Inferior parietal cortex (tissue), 1 donor: Measurements from ENCODE around the gene F2R.
"Not testable (repeated sequence)": the region's sequence is repeated elsewhere in the genome, so short reads cannot be mapped to it uniquely, and the experiment has no call there.

Experiments
- DNase-seq: peaks from one replicate; pipeline ENCODE4 v3.0.0-alpha.2; 2016; ENCODE audit errors: extremely low spot score

F2R gene

DNA sequence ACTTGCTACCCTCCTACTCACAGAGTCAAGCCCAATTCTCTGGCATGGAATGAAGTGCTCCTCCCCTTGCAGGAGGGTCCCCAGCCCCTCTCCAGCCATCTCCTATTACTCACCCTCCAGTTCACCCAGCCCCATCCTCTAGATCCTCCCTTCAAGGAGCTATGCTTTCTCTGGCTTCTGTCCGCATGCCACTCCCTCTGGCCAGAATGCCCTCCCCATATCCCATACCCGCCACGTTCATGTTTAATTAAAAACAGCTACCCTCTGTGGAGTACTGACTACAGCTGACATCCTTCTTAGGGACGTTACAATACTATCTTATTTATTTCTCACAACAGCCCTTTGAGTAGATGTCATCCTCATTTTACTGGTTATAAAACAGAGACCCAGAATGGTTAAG lies 3.0 kb downstream of the F2R start:
- no peak for DNase-seq

DNA sequence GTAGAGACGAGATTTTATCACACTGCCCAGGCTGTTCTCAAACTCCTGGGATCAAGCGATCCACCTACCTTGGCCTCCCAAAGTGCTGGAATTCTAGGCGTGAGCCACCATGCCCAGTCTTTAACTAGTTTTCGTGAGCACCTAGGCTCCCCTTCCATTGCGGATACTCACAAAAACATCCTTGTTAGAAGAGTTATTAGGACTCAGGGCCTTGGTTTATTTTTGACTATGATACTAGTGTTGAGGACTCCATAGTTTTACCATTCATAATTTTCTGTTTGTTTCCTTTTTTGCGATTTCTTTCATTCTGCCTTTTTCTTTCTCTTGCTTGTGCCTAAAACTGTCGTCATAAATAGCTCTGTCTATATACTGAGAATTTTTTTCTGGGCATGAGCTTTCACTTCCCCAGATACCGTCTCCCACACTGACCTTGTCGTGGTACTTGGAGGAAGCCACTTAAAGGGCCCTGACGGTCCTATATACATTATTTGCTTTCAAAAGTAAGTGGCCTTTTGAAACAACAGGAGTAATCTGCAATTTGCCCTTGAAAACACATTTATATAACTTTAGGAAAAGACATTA lies 5.2 kb downstream of the F2R start:
- no peak for DNase-seq

DNA sequence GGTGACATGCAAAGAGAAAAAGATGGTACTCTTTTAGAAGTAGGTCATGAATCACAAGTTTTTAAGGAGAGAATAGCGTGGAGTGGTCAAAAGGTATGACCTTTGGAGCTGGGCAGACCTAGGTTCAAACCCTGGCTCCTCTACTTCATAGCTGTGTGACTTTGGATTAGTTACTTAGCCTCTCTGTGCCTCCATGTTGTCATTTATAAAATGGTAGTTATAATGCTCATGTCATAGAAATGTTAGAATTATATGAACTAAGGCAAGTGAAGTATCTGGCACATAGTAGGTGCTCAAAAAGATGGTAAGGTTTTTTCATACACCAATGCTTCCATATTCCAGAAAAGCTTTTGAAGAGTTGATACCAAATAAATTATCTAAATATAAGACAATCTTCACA lies 7.3 kb downstream of the F2R start:
- DNase-seq = no peak

DNA sequence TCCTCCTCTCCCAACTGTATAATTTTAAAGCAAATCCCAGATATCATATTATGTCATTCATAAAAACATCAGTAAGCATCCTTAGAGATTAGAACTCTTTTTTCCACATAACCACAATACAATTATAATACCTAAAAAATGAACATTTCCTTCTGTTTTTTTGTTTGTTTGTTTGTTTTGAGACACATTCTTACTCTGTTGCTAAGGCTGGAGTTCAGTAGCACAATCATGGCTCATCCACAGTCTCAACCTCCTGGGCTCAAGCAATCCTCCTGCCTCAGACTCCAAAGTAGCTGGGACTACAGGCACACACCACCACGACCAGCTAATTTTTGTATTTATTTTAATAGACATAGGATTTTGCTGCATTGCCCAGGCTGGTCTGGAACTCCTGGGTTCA lies 8.0 kb downstream of the F2R start:
- DNase-seq = no peak

DNA sequence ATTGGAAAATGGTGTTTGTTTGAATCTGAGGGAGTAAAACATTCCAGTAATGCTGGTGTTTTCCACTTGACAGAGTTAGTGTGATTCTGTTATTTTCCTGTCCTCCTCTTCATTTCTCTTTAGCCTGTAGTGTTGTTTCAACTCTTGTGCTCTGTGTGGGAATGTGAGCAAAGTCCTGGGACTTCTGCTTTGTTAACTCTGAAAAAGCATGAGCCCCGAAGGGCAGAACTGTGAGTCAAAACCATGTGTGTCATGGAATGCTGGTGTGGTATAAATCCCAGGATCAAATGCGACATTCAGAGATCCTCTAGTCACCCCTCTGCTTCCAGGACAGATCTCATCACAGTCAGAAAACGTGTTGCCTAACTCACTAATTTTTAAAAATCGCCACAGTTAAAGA lies 8.9 kb downstream of the F2R start:
- no peak for DNase-seq

DNA sequence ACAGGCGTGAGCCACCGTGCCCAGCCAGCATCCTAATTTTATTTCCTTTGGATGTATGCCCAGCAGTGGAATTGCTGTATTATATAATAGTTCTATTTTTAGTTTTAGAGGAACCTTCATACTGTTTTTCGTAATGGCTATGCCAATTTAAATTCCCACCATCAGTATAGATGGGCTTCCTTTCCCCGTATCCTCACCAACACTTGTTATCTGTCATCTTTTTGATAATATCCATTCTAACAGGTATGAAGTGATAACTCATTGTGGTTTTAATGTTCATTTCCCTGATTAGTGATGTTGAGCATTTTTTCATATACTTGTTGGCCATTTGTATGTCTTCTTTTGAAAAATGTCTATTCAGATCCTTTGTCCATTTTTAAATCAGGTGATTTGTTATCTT lies 13.0 kb downstream of the F2R start:
- no peak for DNase-seq

DNA sequence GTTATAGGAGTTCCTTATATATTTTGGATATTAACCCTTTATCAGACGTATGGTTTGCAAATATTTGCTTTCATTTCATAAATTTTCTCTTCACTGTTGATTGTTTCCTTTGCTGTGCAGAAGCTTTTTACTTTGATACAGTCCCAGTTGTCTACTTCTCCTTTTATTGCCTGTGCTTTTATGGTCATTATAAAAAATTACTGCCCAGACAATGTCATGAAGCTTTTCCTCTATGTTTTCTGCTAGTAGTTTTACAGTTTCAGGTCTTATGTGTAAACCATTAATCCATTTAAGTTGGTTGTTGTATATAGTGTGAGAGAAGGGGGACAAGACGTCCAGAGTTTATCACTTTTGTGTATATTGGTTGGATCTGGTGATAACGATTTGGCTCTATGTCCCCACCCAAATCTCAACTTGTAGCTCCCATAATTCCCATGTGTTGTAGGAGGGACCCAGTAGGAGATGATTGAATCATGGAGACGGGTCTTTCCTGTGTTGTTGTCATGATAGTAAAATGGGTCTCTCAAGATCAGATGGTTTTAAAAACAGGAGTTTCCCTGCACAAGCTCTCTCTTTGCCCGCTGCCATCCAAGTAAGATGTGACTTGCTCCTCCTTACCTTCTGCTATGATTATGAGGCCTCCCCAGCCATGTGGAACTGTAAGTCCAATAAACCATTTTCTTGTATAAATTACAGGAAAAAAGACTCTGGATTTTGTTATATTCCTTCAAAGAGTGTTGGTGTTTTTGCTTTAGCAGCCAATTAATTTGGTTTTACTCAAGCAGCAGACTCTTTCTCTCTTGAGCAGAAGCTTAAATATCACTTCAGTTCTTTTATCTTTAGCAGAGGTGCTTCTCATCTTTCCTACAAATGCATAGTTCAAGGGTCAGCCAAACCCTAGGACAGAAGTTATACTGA lies 13.7 kb downstream of the F2R start:
- no peak for DNase-seq

DNA sequence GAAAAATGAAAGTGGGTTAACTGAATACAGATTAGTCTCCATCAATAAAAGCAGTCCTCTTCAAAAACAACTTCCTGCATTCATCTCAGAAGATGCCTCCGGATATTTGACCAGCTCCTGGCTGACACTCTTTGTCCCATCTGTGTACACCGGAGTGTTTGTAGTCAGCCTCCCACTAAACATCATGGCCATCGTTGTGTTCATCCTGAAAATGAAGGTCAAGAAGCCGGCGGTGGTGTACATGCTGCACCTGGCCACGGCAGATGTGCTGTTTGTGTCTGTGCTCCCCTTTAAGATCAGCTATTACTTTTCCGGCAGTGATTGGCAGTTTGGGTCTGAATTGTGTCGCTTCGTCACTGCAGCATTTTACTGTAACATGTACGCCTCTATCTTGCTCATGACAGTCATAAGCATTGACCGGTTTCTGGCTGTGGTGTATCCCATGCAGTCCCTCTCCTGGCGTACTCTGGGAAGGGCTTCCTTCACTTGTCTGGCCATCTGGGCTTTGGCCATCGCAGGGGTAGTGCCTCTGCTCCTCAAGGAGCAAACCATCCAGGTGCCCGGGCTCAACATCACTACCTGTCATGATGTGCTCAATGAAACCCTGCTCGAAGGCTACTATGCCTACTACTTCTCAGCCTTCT lies 16.6 kb downstream of the F2R start:
- no peak for DNase-seq

DNA sequence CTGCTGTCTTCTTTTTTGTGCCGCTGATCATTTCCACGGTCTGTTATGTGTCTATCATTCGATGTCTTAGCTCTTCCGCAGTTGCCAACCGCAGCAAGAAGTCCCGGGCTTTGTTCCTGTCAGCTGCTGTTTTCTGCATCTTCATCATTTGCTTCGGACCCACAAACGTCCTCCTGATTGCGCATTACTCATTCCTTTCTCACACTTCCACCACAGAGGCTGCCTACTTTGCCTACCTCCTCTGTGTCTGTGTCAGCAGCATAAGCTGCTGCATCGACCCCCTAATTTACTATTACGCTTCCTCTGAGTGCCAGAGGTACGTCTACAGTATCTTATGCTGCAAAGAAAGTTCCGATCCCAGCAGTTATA lies 17.1 kb downstream of the F2R start:
- no peak for DNase-seq

DNA sequence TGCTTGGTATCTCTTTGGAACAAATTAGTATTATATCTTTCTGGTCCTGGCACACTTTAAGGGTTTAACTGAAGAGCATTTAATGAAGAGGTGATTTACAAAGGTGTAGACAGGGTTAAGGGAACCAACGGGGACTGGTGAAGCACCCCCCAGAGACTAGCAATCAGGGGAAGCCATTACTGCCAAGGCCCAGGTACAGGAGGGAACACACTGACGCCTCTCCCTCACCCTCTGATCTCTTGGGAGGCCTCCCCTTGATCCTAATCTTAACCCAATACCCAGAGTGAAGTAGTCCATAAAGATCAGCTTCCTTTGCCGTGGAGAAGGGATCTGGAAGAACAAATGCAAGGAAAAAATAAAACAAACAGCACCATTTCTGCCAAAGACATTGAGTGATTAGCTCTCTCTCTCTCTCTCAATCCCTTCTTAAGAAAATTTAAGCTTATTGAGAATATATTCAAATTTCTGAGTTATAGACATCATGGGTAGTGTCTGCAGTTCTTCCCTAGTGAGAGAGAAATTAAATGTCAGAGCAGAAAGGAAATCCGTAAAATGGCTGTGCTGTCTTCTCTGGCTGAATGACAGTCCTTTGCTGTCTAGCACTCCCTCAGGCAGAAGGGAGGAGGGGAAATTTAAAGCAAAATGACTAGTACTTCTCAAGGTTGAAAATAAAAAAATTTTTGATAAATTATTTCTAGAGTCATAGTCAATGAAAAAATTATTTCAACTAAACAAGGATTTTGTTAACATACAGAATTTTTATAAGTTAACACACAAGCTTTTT lies 20.0 kb downstream of the F2R start:
- DNase-seq = no peak

DNA sequence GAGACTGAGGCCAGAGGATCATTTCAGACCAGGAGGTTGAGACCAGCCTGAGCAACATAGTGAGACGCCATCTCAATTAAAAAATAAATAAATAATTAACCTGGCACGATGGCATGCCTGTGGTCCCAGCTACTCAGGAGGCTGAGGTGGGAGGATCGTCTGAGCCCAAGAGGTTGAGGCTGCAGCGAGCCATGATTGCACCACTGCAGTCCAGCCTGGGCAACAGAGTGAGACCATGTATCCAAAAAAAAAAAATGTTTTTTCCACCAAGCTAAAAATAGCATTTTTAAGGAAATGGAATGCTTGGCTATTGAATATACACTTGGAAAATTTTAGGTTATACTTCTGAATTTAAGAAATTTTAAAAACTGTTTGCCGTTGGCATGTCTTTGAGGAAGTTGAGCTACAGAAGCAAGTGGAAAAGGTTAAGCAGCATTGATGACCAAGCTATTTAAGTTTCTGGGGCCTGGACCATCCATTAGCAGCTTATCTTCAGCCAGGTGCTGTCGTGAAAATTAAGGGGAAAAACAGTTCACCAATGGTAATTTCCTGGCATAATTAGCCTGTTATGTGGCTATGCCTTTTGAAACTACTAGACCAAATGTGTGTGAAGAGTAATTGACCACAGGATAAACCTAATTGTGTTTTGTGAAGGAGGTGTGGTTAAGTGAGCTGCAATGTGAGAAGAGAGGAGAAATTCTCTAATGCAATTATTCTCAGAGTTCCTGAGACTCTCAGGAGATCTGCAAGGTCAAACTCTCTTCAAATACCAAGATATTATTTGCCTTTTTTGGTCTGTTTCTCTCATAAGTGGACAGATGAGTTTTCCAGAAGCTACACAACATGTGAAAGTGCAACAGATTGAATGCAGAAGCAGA lies 21.0 kb downstream of the F2R start:
- DNase-seq = no peak

DNA sequence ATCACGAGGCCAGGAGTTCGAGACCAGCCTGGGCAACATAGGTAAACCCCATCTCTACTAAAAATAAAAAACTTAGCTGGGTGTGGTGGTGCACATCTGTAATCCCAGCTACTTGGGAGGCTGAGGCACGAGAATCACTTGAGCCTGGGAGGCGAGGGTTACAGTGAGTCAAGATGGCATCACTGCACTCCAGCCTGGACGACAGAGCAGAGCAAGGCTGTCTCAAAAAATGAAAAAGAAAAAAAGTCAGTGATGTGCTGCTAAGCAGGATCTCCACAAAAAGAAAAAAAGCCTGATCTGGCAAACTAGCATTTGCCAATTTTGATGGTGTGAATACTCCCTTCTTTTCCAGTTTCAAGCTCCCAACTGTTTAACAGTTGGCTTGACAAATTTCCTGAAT lies 21.9 kb downstream of the F2R start:
- no peak for DNase-seq

DNA sequence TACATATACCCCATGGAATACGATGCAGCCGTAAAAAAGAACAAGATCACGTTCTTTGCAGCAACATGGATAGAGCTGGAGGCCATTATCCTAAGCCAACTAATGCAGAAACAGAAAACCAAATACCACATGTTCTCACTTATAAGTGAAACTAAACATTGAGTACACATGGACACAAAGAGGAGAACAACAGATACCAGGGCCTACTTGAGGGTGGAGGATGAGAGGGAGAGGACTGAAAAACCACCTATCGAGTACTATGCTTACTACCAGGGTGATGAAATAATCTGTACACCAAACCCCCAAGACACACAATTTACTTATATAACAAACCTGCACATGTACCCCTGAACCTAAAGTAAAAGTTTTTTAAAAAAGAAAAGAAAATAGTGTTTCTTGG lies 25.6 kb downstream of the F2R start:
- DNase-seq = not testable (repeated sequence)

DNA sequence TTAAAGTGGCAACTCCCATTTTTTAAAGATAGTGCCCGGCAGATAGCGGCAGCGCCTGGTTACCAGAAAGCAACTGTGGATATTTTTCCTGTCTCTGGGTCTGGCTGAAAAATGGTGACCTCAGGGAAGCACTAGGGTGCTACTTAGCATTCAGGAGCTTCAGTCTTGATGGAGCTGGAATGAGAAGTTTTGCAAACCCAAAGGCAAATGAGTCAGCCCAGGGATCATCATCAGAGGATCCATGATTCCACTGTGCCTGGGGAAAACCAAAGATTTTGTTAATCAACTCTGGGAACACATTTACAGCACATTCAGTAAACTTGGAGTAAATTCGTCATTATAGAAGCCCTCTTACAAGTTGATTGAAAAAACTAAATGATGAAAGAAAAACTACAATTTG lies 26.7 kb downstream of the F2R start:
- DNase-seq = no peak

DNA sequence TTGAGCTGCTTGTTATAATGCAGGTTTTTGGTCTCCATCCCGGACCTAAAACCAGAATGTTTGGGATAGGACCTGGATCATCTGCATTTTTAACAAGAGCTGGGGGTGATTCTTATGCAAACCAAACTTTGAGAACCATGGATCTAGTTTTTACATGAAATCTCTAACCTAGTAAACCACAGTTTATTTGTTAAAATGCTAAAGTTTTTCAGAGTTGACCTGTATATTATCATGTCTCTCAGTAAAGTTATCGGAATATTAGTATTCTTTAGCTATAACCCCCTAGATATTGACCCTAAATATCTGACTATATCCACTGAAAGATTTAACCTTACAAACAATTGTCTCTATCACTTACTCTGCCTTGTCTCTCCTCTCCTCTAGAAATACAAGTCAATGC lies 28.7 kb downstream of the F2R start:
- no peak for DNase-seq

DNA sequence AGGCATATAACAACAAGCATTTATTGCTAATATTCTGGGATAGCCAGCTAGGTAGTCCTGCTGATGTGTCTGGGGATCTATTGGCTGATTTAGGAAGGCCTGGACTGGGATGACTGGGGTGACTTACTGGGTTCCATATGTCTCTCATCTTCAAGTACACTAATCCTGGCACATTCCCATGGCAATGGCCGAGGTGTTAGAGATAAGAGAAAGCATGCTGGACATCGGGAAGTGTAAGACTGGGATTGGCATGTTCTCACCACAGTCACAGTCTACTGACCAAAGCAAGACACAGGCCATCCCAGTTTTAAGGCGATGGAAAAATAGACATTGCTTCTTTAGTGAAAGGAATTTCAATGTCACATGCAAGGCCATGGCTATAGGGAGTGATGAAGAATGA lies 29.7 kb downstream of the F2R start:
- DNase-seq = no peak

DNA sequence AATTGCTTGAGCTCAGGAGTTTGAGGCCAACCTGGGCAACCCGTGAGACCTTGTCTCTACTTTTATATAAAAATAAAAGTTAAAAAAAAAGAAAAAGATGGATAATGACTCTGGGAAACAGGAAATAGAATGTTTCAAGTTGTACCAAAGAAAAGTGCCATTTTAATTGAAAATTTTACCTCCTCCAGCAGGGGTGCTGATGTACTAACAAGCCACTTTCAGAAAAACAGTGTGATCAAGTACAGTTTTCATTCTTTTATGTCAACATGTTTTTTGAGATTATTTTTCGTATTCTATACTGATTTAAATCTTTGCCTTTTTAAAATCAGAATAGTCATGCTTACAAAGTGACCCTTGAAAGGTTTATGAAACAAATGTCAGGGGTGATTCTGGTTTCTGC lies 30.8 kb downstream of the F2R start:
- DNase-seq = no peak

DNA sequence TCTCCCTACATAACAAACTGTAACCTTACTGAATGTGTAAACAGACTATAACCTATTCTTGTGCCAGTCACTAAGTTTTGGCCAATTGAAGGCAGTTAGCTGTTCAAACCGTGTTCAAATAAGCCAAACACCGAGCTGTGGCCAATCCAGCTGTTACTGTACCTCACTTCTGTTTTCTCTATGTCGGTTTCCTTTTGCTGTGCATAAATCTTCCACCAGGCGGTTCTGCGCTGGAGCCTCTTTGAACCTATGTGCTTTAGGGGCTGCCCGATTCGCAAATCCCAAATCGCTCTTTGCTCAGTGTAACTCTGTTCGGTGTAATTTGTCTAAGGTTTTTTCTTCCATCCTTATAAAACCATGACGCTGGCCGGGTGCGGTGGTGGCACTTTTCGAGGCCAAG lies 31.8 kb downstream of the F2R start:
- DNase-seq = no peak

DNA sequence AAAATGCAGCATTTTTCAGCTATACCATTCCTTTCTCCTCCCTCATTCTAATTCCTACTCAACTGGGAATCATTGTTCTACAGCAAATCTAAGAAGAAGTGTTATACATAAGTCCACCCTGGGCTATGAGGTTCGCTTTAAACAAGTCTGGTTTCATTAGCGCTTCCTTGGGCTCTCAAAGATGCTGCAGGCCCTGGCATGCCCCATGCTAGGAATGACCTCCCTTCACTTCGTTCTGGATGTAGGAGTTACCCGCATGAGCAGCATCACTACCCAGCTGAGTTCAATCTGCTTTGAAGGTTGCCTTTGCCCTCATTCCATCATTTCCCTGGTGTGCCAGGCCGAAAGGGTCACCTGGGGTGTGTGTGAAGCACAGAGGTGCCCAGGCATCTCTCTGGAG lies 35.4 kb downstream of the F2R start:
- no peak for DNase-seq

DNA sequence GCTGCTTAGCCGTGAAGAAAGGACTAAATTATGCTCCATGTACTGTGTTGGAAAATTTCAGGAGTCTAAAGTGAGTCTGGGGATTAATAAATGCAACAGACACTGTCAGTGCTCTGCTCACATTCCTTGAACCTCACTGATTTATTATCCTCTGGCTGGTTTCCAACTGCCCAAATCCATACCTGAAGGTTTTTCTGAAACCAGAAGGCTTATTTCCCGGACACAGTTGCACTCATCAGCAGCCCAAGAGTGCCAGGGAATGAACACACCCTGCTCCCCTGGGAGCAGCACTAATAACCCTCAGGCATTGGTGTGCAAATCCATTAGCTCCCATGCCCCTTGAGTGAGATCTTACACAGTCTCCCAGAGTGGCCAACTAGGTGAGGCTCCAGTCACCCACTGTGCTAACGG lies 38.7 kb downstream of the F2R start:
- DNase-seq = no peak
